ENCODE data around the gene RAPSN.

- TF ChIP-seq CTCF (IDR thresholded peaks at IDR 0.05) (no peak), POLR2A (IDR thresholded peaks at IDR 0.05; ENCODE audit: low read depth) (no peak)
Measured at GRCh38 chr11:47495856-47496217, 46.9 kb upstream of the RAPSN start.

All from esophagus muscularis mucosa (tissue), 3 donors.